Measurements from ENCODE around the gene TARBP1.
A peak's percentile ranks its signal among the peaks of the same experiment; 100 is the strongest.
"Not testable (repeated sequence)": the region's sequence is repeated elsewhere in the genome, so short reads cannot be mapped to it uniquely, and the experiment has no call there.

Gene TARBP1

DNA sequence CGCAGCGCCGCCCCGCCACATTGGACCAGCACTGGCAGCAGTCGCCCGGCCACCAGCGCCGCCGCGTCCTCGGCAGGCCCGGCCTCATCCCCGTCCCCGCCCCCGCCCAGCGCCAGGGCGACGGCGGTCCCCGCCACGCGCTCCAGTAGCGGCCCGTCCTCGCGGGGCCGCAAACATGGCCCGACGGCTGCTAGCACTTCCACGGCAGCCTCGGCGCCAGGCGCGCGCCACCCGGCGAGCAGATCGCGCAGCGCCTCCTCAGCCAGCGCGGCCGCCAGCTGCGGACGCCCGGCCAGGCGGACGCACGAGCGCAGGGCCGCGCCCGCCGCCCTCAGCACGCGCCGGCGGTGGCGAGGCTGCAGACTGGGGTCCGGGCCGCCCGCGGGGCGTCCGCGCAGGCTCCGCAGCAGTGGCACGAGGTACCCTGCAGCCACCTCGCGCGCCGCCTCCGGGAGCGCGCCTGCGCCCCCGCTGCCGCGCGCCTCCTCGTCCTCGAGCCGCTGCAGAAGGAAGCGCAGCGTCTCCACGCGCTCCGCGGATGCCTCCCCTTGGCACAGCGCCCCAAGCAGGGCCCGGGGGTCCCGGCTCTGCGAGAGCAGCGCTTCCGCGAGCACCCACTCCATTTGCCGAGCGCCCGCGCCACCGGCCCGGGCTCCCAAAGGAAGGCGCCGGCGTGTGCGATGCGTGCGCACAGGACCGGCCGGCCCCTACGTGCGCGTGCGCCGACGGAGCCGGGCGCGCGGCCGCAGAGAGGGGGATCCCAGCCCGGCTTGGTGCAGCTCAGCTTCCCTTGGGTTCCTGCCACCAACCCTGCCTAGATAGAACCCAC, at the start of gene TARBP1:
TSS of gene TARBP1 (minus strand) at position 699 of the 829 bp plus-strand sequence. CDS start at position 623, 76 bp downstream.
- DNase-seq (ENCODE audit: low spot score) = peak; percentile 98

DNA sequence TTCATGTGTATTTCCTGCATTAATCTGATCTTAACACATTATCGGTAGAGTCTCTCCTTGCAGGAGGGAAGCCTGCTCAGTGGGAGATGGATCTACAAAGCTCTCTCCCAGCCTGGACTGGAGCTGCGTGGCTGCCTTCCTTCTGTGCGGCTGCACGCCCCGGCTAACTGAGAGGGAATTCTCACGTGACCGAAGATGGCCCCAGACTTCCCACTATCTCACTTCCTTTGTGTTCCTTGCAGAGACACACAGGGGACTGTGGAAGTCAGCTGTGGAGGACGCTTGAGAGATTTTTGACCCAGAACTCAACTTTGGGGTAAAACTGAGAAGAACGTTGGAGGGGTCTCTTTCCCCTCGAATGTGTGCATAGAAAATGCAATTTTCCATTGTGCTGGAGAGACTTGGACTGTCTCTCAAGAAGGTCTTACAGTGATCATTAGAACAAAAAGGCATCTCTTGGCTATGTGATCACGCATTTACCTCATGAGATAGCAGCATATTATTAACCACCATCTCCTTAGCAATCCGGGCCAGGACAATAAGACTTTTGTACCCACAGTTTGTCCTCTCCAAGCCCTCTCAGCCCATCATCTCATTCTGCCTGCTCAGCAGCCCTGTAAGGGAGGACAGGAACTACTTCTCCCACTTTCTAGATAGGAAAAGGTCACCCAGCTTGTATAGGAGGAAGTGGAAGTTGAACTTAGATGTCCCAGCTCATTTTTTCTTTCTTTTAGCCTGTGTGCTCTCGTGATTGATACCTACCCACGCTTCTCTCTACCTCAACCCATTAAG, 49.3 kb upstream of the TARBP1 start:
- no peak for DNase-seq (ENCODE audit: low spot score)

GRCh38 chr1:234527346-234527745, 48.4 kb upstream of the TARBP1 start:
- DNase-seq (ENCODE audit: low spot score) = no peak

GRCh38 chr1:234526922-234527321, 47.9 kb upstream of the TARBP1 start:
- no peak for DNase-seq (ENCODE audit: low spot score)

GRCh38 chr1:234525099-234525799, 46.3 kb upstream of the TARBP1 start:
- DNase-seq (ENCODE audit: low spot score) = no peak

- no peak for DNase-seq (ENCODE audit: low spot score)
Measured at GRCh38 chr1:234521836-234522235, 42.9 kb upstream of the TARBP1 start.

GRCh38 chr1:234520908-234521817, 42.2 kb upstream of the TARBP1 start:
- DNase-seq (ENCODE audit: low spot score) = no peak

- DNase-seq (ENCODE audit: low spot score) = no peak
Measured at GRCh38 chr1:234519506-234519905, 40.5 kb upstream of the TARBP1 start.

DNA sequence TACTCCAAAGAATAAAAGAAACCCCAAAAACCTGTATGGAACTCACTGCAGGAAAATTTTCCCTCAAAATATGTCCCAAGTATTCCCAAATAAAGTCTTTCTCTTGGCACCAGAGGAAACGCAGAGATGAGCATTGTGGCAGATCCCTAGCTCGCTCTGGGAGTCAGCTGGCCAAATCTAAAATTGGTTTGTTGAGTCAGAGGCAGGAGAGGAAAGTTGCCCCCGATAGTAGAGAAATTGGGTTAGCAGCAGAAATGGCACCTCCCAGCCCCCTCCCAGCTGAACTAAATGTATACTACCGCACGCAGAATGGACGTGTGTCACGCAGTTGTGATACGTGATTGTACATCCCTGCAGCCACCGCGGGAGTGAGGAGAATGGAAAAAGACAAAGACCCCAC, 39.9 kb upstream of the TARBP1 start:
- no peak for DNase-seq (ENCODE audit: low spot score)

DNA sequence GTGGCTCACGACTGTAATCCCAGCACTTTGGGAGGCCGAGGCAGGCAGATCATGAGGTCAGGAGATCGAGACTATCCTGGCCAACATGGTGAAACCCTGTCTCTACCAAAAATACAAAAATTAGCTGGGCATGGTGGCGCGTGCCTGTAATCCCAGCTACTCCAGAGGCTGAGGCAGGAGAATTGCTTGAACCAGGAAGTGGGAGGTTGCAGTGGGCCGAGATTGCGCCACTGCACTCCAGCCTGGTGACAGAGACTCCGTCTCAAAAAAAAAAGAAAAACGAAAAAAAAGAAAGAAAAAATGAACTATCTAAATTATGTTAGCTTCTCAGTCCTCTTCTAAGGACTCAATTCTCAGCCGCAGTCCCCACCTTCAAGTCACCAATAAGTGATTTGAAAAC, 39.1 kb upstream of the TARBP1 start:
- not testable (repeated sequence) for DNase-seq (ENCODE audit: low spot score)

DNA sequence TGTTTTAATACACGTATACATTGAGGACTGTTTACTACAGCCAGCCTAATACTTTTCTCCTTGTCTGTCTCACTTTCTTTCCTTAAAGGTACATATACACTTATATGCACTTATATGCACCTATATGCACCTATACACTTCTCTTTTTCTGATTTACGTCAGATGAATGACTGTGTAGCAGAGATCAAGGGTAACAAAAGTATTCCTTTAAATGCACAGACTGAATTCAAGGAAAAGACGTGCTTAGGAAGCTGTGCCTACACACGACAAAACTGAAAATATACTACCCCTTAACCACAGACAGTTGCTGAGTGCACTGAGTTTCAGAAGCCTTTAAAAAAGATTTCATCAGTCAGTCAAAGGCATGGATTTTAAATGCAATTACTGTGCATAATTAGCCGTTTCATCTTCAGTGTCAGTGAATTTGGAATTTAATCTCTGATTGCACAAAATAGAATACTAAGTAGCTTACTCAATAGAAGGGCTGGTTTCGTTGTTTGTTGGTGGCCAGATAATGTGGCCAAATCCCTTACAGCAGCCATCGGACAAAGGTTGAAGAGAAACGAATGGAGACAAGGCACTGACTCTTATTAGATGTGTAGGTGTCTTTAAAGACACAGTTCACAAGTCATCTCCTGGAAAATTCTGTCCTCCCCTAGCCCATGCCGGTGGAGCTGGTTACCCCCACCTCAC, 38.3 kb upstream of the TARBP1 start:
- no peak for DNase-seq (ENCODE audit: low spot score)

DNA sequence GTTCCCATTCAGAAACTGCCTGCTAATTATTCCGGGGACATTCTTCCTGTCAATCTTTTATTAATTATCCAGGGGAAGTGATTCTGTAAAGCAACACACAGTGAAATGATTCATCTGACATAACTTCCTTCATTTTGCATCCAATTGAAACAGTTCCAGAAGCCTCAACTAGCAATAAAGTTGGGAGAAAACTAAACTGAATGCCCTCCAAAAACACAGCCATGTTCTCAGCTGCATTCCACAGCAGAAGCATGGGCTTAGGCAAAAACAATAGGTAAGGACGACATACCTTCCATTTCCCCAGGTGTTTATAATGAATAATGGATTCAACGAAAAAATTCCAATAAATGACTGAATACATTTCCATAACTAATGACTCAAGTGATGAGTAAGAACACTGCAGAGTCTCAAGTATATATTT, 36.9 kb upstream of the TARBP1 start:
- DNase-seq (ENCODE audit: low spot score) = peak; percentile 74

- peak; percentile 54 for DNase-seq (ENCODE audit: low spot score)
Measured at GRCh38 chr1:234515411-234515810, 36.4 kb upstream of the TARBP1 start.

DNA sequence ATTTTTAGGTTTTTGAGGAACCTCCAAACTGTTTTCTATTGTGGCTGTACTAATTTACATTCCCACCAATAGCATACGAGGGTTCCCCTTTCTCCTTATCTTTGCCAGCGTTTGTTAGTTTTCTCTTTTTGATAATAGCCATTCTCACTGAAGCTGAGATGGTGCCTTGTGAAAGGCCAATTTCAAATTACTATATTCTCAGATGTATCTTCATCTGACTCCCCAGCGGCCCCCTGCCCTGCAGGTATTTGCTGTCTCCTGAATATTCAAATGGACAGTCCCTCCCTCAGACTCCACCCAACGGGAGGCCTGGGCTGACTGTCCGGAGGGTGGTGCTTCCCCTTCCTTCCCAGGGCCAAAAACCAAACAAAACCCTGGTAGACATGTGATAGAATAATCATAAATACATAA, 33.5 kb upstream of the TARBP1 start:
- DNase-seq (ENCODE audit: low spot score) = no peak

- no peak for DNase-seq (ENCODE audit: low spot score)
Measured at GRCh38 chr1:234509457-234510328, 30.7 kb upstream of the TARBP1 start.

DNA sequence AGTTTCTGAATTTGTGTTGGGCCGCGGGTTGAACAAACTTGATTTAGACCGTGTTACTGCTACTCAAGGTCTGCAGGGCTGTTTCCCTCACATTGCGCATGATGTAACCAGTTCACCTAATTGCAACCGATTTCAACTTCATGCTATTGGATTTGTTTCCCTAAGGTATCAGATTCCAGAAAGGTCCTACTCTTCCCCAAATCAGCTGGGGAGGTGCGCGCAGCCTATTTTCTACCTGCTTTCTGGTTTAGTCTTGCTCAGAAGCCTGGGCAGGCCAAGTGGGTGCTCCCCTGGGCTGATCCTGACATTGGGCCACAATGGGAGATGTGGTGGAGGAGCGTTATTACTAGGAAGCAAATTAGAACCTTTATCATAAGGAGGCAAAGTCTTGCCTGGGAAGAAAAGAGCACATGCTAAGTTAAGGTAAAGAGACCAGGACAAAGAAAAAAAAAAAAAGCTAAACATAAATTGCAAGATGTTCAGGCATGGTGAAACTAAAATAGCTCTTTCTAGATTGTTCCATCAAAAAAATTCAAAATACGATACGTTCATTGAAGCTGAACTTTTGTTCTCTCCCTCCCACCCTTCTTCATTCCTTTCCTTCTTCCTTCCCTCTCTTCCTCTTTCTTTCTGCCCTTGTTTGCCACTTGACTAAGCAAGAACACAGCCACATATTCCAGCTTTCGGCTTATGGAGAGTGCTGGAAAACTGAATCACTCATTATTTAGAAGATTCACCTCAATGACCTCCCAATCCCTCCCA, 28.8 kb upstream of the TARBP1 start:
- no peak for DNase-seq (ENCODE audit: low spot score)

GRCh38 chr1:234507089-234507488, 28.1 kb upstream of the TARBP1 start:
- DNase-seq (ENCODE audit: low spot score) = no peak

- peak; percentile 44 for DNase-seq (ENCODE audit: low spot score)
Measured at GRCh38 chr1:234505769-234506102, 26.8 kb upstream of the TARBP1 start.
